ENCODE data around the gene ATG10.
"Not testable (repeated sequence)": the region's sequence is repeated elsewhere in the genome, so short reads cannot be mapped to it uniquely, and the experiment has no call there.

Gene ATG10

DNA sequence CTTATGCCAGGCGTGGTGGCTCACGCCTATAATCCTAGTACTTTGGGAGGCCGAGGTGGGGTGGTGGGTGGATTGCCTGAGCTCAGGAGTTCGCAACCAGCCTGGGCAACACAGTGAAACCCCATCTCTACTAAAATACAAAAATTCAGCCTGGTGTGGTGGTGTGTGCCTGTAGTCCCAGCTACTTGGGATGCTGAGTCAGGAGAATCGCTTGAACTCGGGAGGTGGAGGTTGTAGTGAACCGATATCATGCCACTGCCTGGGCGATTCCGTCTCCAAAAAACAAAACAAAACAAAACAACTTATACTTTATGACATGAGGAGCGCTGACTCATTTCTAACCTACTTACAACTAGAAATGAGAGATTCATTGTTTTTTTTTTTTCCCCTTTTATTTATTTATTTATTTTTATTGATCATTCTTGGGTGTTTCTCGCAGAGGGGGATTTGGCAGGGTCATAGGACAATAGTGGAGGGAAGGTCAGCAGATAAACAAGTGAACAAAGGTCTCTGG lies 10.4 kb downstream of the ATG10 start:
- DNase-seq (ENCODE audit: low read depth), result not testable (repeated sequence)

DNA sequence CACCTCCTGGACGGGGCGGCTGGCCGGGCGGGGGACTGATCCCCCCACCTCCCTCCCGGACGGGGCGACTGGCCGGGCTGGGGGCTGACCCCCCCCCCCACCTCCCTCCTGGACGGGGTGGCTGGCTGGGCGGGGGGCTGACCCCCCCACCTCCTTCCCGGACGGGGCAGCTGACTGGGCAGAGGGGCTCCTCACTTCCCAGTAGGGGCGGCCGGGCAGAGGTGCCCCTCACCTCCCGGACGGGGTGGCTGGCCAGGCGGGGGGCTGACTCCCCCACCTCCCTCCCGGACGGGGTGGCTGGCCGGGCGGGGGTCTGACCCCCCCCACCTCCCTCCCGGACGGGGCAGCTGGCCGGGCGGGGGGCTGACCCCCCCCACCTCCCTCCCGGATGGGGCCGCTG lies 11.3 kb downstream of the ATG10 start:
- DNase-seq (ENCODE audit: low read depth), result not testable (repeated sequence)

DNA sequence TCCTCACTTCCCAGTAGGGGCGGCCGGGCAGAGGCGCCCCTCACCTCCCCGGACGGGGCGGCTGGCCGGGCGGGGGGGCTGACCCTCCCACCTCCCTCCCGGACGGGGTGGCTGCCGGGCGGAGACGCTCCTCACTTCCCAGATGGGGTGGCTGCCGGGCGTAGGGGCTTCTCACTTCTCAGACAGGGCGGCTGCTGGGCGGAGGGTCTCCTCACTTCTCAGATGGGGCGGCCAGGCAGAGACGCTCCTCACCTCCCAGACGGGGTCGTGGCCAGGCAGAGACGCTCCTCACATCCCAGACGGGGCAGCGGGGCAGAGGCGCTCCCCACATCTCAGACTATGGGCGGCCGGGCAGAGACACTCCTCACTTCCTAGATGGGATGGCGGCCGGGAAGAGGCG lies 11.7 kb downstream of the ATG10 start:
- DNase-seq (ENCODE audit: low read depth), result not testable (repeated sequence)

DNA sequence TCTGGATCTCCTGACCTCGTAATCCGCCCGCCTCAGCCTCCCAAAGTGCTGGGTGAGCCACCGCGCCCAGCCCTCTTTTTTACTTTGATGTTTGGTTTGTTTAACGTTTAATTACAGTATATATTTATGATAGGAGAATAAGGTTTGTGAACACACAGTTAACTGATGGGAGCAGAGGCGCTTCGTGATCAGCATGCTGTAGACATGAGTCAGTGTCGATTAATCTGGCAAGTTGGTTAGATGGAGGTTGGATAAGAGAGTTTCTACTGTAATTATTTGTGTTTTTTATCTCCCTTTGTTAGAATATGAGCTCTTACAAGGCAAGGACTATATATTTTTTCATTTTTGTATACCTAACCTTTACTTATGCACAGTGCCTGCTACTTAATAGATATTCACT lies 14.3 kb downstream of the ATG10 start:
- DNase-seq (ENCODE audit: low read depth), result no peak

DNA sequence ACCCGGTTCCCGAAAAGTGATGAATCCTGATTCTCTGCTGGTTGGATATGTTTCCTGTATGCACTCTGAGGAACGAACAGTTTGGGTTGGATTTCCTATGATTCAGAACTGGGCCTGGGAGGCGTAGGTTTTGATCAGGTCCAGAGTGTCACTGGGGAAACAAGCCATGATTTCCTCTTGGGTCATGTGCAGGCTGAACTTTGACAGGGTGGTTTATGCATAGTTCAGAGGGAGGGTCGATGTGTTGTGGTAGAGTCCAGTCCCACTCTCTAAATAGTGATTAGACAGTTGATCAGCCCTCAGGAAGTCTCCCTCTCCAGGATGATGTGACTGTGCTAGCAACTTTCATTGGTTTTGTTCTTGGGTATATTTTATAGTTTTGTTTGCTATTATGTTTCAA lies 17.4 kb downstream of the ATG10 start:
- DNase-seq (ENCODE audit: low read depth), result no peak

DNA sequence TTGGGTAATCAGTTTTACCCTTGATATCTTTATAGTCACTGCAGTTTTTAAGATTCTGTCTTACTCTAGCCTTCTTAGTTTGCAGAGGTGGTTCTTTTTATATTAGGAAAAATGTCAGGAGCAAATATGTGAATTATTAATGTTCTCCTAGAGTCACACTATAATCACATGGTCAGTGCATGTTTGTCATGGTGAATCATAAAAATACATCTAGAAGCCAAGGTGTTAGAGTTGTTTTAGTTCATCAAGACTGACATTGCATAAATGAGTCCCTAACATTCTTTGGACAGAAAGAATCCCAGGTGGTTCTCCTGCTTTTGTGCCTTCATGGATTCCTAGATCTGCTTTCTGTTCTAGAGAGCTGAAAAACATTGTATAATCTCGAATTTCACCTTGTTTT lies 22.9 kb downstream of the ATG10 start:
- no peak for DNase-seq (ENCODE audit: low read depth)

DNA sequence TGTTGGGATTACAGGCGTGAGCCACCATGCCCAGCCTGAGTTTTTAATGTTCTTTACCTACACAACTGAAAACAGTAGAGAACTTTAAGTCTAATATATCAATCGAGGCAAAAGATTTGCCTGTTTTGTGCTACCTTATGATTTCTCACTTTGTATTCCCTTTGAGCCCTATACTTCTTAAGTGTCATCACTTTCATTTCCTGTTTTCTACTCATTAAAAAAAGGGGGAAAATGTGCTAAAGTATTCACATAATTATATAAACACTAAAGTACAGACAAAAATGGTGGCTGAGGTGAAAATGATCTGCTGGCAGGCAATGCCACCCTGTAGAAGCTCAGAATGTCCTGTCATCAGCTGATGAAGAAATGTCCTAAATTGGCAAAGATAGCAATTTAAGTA lies 23.6 kb downstream of the ATG10 start:
- no peak for DNase-seq (ENCODE audit: low read depth)

DNA sequence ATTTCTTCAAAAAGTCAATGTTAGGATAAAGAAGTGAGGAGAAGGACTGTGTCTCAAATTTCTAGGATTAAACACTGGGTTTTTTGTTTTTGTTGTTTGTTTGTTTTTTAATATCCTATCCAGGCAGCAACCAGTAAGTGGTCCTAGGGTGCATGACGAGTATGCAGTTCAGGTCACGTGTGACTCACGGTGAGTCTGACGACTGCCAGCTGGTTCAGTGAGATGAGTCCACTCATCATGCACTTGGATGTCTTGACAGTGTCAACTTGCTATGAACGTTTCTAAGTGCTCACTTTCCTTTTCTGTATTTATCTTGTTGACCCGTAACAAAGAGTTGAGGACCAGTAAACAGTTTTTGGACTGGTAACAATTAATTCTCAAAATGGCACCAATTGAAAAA lies 32.7 kb downstream of the ATG10 start:
- no peak for DNase-seq (ENCODE audit: low read depth)

DNA sequence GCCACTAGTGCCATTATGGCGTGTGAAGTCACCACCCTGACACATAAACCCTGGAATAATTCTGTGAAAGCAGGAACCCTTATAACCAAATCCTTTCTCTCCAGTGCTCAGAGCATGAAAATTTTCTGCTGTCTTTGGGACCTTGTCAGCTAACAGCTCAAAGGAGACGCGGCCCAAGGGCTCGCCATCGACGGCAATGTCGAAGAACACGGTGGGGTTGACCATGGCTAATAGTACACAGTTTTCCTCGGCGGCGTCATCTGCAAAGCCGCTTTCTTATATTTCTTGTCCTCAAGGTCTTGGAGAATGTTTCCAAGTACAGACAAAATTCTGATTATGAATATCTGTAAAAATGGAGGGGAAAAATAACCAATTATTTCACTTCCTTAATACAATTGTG lies 38.0 kb downstream of the ATG10 start:
- DNase-seq (ENCODE audit: low read depth), result not testable (repeated sequence)

DNA sequence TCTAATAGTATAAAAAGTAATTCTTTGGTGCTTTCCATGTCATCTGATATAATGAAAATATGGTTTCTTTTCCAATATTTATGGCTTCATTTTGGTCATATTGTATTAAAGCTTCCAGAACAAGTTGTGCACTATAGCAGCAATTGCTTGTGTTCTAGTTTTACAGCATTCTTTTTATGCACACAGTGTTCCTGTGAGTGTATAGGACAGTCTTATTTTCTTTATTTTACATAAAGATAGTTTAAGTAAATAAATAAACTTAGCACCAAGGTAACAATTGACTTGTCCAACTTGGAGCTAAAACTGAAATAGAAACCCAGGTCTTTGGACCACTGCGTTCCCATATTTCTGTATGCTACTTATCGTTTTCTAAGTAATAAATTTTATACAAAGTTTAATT lies 38.9 kb downstream of the ATG10 start:
- no peak for DNase-seq (ENCODE audit: low read depth)

DNA sequence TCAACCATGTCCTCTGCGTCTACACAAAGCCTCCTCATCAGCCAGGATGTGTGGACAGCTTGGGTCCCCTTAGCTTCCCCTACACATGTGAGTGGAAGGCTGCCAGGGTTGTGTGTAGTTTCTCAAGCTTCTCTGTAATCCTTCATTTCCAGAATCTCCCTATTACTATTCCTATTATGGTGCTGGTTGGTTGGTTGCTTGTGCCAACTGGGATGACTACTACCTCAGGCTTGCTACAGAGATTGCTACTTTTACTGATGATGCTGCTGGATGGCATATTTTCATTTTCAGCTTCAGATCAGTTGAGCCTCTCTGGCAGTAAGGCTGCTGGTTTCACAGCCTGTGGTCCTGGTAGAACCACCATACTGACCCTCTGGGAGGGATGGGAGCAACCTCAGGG lies 39.9 kb downstream of the ATG10 start:
- DNase-seq (ENCODE audit: low read depth), result no peak

DNA sequence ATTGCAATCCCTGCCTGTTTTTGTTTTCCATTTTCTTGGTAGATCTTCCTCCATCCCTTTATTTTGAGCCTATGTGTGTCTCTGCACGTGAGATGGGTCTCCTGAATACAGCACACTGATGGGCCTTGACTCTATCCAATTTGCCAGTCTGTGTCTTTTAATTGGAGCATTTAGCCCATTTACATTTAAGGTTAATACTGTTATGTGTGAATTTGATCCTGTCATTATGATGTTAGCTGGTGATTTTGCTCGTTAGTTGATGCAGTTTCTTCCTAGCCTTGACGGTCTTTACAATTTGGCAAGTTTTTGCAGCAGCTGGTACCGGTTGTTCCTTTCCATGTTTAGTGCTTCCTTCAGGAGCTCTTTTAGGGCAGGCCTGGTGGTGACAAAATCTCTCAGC lies 42.8 kb downstream of the ATG10 start:
- not testable (repeated sequence) for DNase-seq (ENCODE audit: low read depth)

DNA sequence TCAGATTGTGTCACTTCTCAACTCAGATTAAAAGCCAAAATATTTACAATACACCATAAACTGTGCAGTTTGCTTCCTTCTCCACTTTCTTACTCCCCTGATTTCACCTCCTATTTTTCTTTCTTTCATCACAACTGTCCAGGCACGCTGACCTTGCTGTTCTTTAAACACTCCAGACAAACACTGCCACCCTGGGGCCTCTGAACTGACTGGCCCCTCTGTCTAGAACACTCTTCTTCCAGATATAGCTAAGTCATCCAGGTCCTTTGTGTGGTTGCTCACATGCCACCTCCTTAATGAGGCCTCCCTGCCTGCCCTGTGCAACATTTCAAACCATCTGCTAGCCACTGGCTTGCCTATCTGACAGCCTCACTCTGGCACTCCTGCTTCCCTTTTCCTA lies 46.6 kb downstream of the ATG10 start:
- no peak for DNase-seq (ENCODE audit: low read depth)

DNA sequence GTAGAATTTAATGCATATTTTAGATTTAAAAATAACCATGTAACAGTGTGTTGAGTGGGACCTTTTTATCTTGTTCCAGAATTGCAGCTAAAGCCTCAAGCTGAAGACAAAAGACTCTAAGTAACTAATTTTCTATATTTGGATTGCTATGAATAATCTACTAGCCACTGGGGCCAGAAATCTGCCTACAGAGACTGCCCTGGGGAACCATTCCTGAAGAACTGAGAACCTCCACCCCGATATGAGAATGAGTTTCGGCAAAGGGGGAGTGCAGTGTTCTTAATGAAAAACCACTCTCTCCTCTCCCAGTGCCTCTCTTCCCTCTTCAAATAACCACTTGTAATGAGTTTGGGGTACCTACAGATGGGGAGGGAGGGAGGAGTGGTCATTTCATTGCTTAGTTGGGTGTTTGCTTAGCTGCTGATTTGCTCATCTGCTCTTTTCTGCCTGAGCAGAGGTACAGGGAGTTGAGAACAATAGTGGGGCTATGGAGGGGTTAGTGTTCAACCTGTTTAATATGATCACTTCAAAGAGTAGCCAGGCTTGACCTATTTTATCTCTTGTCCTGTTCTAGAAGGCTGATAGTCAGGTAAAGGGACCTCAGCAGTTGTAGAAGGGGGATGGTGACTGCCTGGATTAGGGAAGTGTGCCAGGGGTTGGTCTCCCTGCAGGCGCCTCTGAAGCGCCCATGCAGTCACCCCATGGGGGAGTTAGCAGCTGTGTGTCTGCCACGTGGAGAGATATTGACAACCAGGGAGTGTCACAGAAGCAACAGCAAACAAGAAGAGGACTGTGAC lies 47.7 kb downstream of the ATG10 start:
- DNase-seq (ENCODE audit: low read depth), result no peak

DNA sequence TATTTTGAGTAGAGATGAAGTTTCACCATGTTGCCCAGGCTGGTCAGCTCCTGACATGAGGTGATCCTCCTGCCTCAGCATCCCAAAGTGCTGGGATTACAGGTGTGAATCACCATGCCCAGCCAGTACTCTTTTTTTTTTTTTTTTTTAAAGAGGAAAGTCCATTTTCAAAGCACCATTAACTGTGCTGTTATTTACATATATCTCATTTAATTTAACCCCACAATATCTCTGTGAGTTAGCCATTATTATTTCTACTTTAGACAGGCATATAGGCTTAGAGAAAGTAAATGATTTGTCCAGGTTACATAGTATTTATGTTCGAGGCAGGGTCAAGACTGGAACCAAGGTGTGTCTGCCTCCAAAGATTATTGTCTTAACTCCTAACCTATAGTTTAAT lies 50.7 kb downstream of the ATG10 start:
- DNase-seq (ENCODE audit: low read depth), result no peak

DNA sequence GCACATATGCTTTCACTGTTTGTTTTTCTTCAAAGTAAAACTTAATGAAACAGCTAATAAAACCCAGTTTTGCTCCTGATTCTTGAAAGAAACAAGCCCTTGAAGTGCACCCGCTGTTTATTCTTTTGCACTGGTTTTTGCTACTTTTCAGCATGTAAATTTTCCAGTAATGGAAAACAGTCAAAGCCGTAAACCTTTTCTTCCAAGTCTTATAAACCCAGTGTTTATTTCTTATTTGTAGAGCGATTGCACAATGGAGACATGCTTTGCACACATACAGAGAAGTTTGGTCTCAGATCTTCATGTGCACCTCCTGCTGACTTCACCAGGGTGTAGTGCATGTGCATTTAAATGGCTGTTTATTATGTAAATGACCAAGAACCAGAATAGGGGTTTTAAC lies 51.8 kb downstream of the ATG10 start:
- DNase-seq (ENCODE audit: low read depth), result no peak

DNA sequence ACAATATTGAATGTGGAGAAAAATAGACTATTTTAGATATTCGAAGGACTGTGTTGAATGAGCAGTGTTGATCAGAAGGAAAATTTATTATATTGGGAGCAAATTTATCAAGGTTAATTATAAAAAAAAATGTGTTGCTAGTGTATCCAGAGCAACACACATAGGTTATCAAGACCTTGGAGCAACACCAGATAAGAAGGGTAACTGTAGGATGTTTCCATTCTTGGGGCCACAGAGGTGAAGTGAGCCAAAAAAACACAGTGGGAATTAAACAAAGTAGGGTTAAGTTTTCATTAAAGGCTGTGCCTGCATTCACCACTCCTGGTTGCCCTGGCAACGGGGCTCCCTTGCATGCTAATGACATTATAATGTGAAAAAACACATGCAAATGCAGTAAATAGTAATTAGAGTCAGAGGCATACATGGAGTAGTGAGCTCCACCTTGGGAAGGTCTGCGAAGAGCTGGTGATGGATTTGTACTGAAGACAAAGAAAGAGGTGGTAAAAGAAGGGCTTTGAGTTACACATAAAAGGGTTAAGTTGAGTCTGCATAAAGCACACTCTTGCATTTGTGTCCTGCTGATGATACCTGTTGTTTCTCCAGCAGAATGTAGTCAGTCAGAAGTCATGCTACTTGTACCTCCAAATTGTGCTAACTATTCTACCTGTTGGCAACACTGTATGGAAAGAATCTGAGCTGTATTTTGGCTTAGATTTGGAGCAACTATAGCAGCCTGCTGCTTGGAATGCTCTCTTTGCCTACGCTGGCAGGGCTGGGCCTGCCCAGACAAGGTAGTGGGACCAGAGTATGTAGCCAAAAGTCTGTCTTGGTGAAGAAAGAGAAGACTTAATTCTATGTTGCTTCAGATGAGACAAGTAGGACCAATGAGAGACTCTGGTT lies 59.6 kb downstream of the ATG10 start:
- DNase-seq (ENCODE audit: low read depth), result no peak

DNA sequence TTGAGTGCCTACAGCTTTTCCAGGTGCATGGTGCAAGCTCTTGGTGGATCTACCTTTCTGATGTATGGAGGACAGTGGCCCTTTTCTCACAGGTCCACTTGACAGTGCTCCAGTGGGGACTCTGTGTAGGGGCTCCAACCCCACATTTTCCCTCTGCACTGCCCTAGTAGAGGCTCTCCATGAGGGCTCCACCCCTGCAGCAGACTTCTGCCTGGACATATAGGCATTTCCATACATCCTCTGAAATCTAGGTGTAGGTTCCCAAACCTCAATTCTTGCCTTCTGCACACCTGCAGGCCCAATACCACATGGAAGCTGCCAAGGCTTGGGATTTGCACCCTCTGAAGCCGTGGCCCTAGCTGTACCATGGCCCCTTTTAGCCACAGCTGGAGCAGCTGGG lies 71.1 kb downstream of the ATG10 start:
- DNase-seq (ENCODE audit: low read depth), result not testable (repeated sequence)

DNA sequence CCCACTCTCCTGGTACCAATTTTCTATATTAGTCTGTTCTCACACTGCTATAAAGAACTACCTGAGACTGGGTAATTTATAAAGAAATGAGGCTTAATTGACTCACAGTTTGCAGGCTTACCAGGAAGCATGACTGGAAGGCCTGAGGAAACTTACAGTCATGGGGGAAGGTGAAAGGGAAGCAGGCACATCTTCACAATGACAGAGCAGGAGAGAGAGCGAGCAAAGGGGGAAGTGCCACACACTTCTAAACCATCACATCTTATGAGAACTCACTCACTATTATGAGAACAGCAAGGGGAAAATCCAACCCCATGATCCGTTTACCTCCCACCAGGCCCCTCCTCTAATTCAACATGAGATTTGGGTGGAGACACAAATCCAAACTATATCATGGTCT lies 72.2 kb downstream of the ATG10 start:
- DNase-seq (ENCODE audit: low read depth), result no peak

DNA sequence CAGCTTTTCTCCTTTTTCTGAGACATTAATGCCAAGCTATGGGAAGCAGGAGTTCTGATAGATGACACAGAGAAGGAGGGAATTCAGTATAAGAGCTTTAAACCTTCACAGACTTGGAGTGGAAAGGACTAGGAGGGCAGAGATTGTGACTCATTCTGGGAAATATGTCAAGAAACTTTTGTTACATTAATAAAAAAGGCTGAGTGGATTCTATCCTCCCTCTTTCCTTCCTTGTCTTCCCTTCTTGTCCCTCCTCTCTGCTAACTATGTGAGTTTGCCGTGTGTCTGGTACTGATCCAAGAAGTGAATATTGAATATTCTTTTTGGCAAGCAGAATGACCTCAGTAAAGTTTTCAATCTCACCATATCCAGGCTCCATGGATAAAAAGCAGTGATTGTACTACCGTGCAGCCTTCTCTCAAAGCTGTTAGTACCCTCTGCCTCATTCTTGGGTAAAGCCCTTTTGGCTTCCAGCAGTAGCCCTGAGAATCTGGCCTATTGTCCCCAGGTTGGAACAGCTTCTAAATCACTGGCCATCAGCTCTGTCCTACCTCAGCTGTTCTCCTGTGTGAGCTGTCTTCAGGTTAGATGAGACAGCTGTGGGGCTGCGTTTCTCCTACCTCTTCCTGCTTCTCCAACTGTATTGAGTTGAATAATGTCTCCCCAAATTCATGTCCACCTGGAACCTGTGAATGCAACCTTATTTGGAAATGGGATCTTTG lies 73.9 kb downstream of the ATG10 start:
- DNase-seq (ENCODE audit: low read depth), result no peak

DNA sequence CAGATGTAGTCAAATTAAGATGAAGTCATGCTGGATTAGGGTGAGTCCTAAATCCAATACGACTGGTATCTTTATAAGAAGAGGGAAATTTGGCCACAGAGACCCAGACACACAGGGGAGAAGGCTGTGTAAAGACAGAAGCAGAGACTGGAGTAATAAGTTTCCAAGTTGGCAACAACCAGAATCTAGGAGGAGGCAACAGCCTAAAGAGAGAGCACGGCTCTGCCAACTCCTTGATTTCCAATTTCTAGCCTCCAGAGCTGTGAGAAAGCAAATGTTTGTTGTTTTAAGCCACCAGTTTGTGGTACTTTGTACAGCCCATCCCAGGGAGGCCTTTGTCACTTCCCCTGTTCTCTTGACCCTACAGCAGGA lies 74.4 kb downstream of the ATG10 start:
- no peak for DNase-seq (ENCODE audit: low read depth)

DNA sequence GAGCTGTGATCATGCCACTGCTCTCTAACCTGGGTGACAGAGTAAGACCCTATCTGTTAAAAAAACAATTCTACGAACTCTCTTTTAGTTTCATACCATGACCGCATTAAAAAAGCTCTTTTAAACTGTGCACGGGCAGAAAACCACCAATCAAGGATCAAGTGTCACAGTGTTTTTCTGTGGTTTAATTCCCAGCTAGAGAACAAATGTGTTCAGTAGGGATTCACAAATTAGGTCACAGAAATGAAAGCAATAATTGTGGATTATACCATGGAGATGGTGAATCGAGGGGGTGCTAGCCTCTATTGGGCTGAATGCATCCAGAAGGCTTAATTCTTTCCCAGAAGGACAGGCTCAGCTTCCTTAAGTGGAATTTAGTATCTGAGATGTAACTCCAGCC lies 79.1 kb downstream of the ATG10 start:
- DNase-seq (ENCODE audit: low read depth), result no peak

Measured in activated gamma-delta T cell treated with anti-CD3 and anti-CD28 coated beads, Interleukin-2, amount 50 U/mL, for 16 hours (primary cell).